HL-60 (cell line): ENCODE measurements around the gene DHRS13.

ENCODE experiments used
- DNase-seq, 2 experiments: peaks; one replicate each; pipeline ENCODE4 v3.0.0-alpha.2; 2010 to 2020; ENCODE audit warnings: low read depth in 1 of 2, low spot score in 1 of 2
- H3K27ac ChIP-seq: fragments of 250-450 bp; sonication (Bioruptor Pico); replicated peaks from 2 replicates; pipeline ENCODE4 v1.5.1; 2020; ENCODE audit warnings: mild to moderate bottlenecking, moderate library complexity
- H3K27me3 ChIP-seq: fragments of 250-450 bp; sonication (Bioruptor Pico); 2 replicates; pipeline ENCODE4 v1.5.1; 2021; ENCODE audit warnings: mild to moderate bottlenecking, moderate library complexity; ENCODE audit not compliant: insufficient read depth, poor library complexity, severe bottlenecking
- H3K4me3 ChIP-seq: replicated peaks from 2 replicates; pipeline ENCODE4 v1.5.1; 2011; ENCODE audit warnings: mild to moderate bottlenecking, control low read depth, low read length; ENCODE audit not compliant: insufficient read depth
- CTCF ChIP-seq: IDR thresholded peaks from one replicate; pipeline ENCODE4 v1.5.1; 2011; ENCODE audit warnings: low read length, control low read depth, inconsistent platforms; ENCODE audit not compliant: insufficient read depth
- GABPA ChIP-seq: IDR thresholded peaks from 2 replicates; pipeline ENCODE4 v1.6.1; 2012; ENCODE audit warnings: low read depth
- POLR2AphosphoS5 ChIP-seq: IDR thresholded peaks from 2 replicates; pipeline ENCODE4 v1.6.1; 2012; ENCODE audit warnings: low read depth
- REST ChIP-seq: IDR thresholded peaks from 2 replicates; pipeline ENCODE4 v1.6.1; 2012; ENCODE audit warnings: low read depth; ENCODE audit not compliant: insufficient replicate concordance
- SPI1 ChIP-seq: IDR thresholded peaks from 2 replicates; pipeline ENCODE4 v1.6.1; 2012; ENCODE audit warnings: low read depth, mild to moderate bottlenecking, borderline replicate concordance

Gene DHRS13

GRCh38 chr17:28898527-28898955 is 4.3 kb downstream of the DHRS13 start:
- Histone ChIP-seq H3K4me3 (no peak overlapping the region), H3K27ac (no peak overlapping the region), H3K27me3 (no peaks in the 10 kb centered on the region)
- TF ChIP-seq GABPA: no peak
- TF ChIP-seq CTCF: no peak
- no peak for DNase-seq

- no peak for DNase-seq
- H3K4me3 ChIP-seq: peak overlapping the region; percentile 83
- H3K27ac ChIP-seq: peak overlapping the region; percentile 96
- no peaks in the 10 kb centered on the region for H3K27me3 ChIP-seq
- TF ChIP-seq REST (no peak), CTCF (no peak), POLR2AphosphoS5 (no peak; the same call in 1 of the 2 replicates), GABPA (no peak), SPI1 (no peak)
These were observed 4.9 kb downstream of the DHRS13 start for GRCh38 chr17:28897769-28898526.

- peak; percentile 77 to 86 for DNase-seq
- H3K27ac ChIP-seq: peak within 1 kb of the TSS; percentile 96
- peak; percentile 14 for TF ChIP-seq REST
- no peak for TF ChIP-seq CTCF
- TF ChIP-seq POLR2AphosphoS5: peak; percentile 46; the same call in 1 of the 2 replicates
- H3K4me3 ChIP-seq: peak within 1 kb of the TSS; percentile 83
- no peaks in the 10 kb centered on the region for H3K27me3 ChIP-seq
These were observed 5.8 kb downstream of the DHRS13 start, which contains the start of gene FLOT2 for GRCh38 chr17:28896884-28897768. TSS of gene FLOT2 (minus strand) at chr17:28897733. CDS start at chr17:28897574, 159 bp downstream.
